Measurements from ENCODE around the gene ZBTB5.

Gene ZBTB5

DNA sequence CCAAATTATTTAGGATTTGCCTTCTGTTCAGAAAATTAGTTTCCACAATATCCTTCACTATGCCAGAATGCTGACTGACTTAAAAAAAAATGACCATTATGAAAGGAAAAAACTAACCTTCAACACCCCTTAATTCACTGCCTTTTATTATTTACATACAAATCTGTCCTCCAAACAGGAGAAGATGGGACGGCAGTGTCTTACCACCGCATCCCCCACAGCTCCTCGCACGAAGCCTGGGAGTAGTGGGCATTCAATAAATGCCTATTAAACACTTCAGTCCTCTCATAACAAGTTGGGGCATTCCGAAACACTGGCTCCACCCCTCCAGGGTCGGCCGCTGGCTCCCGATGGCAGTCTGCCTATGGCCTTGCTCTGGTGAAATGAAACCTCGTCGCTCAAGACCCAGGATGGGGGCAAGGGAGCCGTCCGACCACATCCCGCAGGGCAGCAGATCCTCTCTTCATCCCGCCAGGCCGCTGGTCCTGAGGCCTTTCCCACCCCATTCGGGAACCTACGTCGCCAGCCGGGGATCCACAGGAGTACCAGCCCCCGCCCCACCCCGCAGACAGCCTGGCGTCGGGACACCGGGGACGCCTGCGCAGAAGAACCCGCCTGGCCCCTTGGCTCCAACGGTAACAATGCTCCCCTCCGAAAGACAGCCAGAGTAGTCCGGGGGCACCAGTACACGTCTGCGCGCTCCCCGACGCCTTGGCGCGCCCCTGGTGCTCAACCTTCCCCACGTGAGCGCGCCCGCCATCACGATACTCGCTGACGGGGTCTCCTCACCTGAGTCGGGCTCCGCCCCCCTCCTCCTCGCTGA is 613 bp downstream of the ZBTB5 start:
- Histone ChIP-seq H3K4me3 (ENCODE audit: low read depth in 1 of 2, low read length in 2 of 2) (peak overlapping the region; percentile 88 to 96), H3K27ac (ENCODE audit: low read length) (peak overlapping the region; percentile 97), H3K4me1 (ENCODE audit: control insufficient read depth in 1 of 2, insufficient read depth in 2 of 2, low read length in 2 of 2) (peaks cover 16 to 17% of the 10 kb centered on the region in 2 donors), H3K36me3 (ENCODE audit: control insufficient read depth in 1 of 2, insufficient read depth in 2 of 2, low read length in 2 of 2) (peaks cover 0 to 9% of the 10 kb centered on the region in 2 donors), H3K9me3 (ENCODE audit: control insufficient read depth in 1 of 2, low read length in 2 of 2) (no peaks in the 10 kb centered on the region), H3K27me3 (ENCODE audit: low read depth, low read length) (no peaks in the 10 kb centered on the region)

GRCh38 chr9:37464006-37464405 is 1.2 kb downstream of the ZBTB5 start:
- Histone ChIP-seq H3K9me3 (ENCODE audit: control insufficient read depth in 1 of 2, low read length in 2 of 2) (no peaks in the 10 kb centered on the region), H3K4me3 (ENCODE audit: low read depth in 1 of 2, low read length in 2 of 2) (peak overlapping the region; percentile 88 to 96), H3K27me3 (ENCODE audit: low read depth, low read length) (no peaks in the 10 kb centered on the region), H3K36me3 (ENCODE audit: control insufficient read depth in 1 of 2, insufficient read depth in 2 of 2, low read length in 2 of 2) (peaks cover 0 to 9% of the 10 kb centered on the region in 2 donors), H3K27ac (ENCODE audit: low read length) (peak overlapping the region; percentile 97), H3K4me1 (ENCODE audit: control insufficient read depth in 1 of 2, insufficient read depth in 2 of 2, low read length in 2 of 2) (peaks cover 16 to 17% of the 10 kb centered on the region in 2 donors)

DNA sequence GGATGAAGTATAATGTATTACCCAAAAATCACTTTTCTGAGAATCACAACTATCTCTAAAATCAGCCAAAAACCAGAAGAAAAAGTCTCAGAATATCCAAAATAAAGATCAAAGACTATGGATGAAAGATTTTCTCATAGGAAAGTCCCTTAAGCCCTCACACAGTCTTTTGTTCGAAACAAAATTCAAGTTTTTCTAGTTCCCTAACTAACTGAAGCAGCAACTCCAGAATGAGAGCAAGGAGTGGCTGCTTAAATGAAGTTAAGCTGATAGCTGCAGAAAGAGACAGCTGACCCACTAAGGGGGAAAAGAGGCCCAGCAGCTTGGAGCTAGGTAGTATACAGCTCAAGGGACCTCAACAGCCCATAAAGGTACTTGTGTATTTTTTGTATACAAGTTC is 8.4 kb downstream of the ZBTB5 start:
- H3K27ac ChIP-seq (ENCODE audit: low read length): no peak overlapping the region
- no peaks in the 10 kb centered on the region for H3K27me3 ChIP-seq (ENCODE audit: low read depth, low read length)
- H3K36me3 ChIP-seq (ENCODE audit: control insufficient read depth in 1 of 2, insufficient read depth in 2 of 2, low read length in 2 of 2): no peaks in the 10 kb centered on the region
- no peak overlapping the region for H3K4me3 ChIP-seq (ENCODE audit: low read depth in 1 of 2, low read length in 2 of 2)
- peaks cover 0 to 2% of the 10 kb centered on the region in 2 donors for H3K9me3 ChIP-seq (ENCODE audit: control insufficient read depth in 1 of 2, low read length in 2 of 2)
- H3K4me1 ChIP-seq (ENCODE audit: control insufficient read depth in 1 of 2, insufficient read depth in 2 of 2, low read length in 2 of 2): peaks cover 0 to 11% of the 10 kb centered on the region in 2 donors

GRCh38 chr9:37455884-37456647 is 9.2 kb downstream of the ZBTB5 start:
- Histone ChIP-seq H3K9me3 (ENCODE audit: control insufficient read depth in 1 of 2, low read length in 2 of 2) (peaks cover 0 to 2% of the 10 kb centered on the region in 2 donors), H3K27me3 (ENCODE audit: low read depth, low read length) (no peaks in the 10 kb centered on the region), H3K36me3 (ENCODE audit: control insufficient read depth in 1 of 2, insufficient read depth in 2 of 2, low read length in 2 of 2) (no peaks in the 10 kb centered on the region), H3K4me1 (ENCODE audit: control insufficient read depth in 1 of 2, insufficient read depth in 2 of 2, low read length in 2 of 2) (peaks cover 0 to 15% of the 10 kb centered on the region in 2 donors), H3K4me3 (ENCODE audit: low read depth in 1 of 2, low read length in 2 of 2) (no peak overlapping the region), H3K27ac (ENCODE audit: low read length) (no peak overlapping the region)

- Histone ChIP-seq H3K4me3 (ENCODE audit: low read depth in 1 of 2, low read length in 2 of 2) (no peak overlapping the region), H3K4me1 (ENCODE audit: control insufficient read depth in 1 of 2, insufficient read depth in 2 of 2, low read length in 2 of 2) (peaks cover 0 to 15% of the 10 kb centered on the region in 2 donors), H3K36me3 (ENCODE audit: control insufficient read depth in 1 of 2, insufficient read depth in 2 of 2, low read length in 2 of 2) (no peaks in the 10 kb centered on the region), H3K27me3 (ENCODE audit: low read depth, low read length) (no peaks in the 10 kb centered on the region), H3K9me3 (ENCODE audit: control insufficient read depth in 1 of 2, low read length in 2 of 2) (peaks cover 0 to 2% of the 10 kb centered on the region in 2 donors), H3K27ac (ENCODE audit: low read length) (no peak overlapping the region)
Measured at GRCh38 chr9:37454238-37454637, 11.0 kb downstream of the ZBTB5 start.

- Histone ChIP-seq H3K27me3 (ENCODE audit: low read depth, low read length) (no peaks in the 10 kb centered on the region), H3K36me3 (ENCODE audit: control insufficient read depth in 1 of 2, insufficient read depth in 2 of 2, low read length in 2 of 2) (no peaks in the 10 kb centered on the region), H3K9me3 (ENCODE audit: control insufficient read depth in 1 of 2, low read length in 2 of 2) (peaks cover 0 to 2% of the 10 kb centered on the region in 2 donors), H3K4me1 (ENCODE audit: control insufficient read depth in 1 of 2, insufficient read depth in 2 of 2, low read length in 2 of 2) (peaks cover 0 to 15% of the 10 kb centered on the region in 2 donors), H3K4me3 (ENCODE audit: low read depth in 1 of 2, low read length in 2 of 2) (no peak overlapping the region), H3K27ac (ENCODE audit: low read length) (no peak overlapping the region)
Measured at GRCh38 chr9:37453827-37454226, 11.4 kb downstream of the ZBTB5 start.

DNA sequence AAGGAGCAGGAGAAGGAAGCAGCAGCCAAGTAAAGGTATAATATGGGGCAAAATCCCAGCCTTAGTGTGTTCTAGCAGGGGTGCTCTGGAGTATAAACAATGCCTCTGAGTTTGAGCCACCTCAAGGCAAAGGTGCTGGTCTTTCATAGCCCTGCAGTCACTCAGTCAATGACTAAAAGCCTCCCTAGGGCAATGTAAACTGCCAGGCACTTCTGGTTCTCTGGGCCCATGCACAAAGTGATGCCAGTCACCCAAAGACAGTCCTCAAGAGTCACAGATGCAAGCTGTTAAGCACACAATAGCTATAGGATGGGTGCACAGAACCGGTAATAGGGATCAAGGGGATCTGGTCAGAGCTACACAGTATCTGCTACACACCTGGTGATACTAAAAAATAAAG is 12.6 kb downstream of the ZBTB5 start:
- H3K27me3 ChIP-seq (ENCODE audit: low read depth, low read length): no peaks in the 10 kb centered on the region
- H3K27ac ChIP-seq (ENCODE audit: low read length): no peak overlapping the region
- no peak overlapping the region for H3K4me3 ChIP-seq (ENCODE audit: low read depth in 1 of 2, low read length in 2 of 2)
- H3K36me3 ChIP-seq (ENCODE audit: control insufficient read depth in 1 of 2, insufficient read depth in 2 of 2, low read length in 2 of 2): peaks cover 0 to 4% of the 10 kb centered on the region in 2 donors
- H3K4me1 ChIP-seq (ENCODE audit: control insufficient read depth in 1 of 2, insufficient read depth in 2 of 2, low read length in 2 of 2): peaks cover 0 to 15% of the 10 kb centered on the region in 2 donors
- H3K9me3 ChIP-seq (ENCODE audit: control insufficient read depth in 1 of 2, low read length in 2 of 2): peaks cover 0 to 2% of the 10 kb centered on the region in 2 donors

- H3K9me3 ChIP-seq (ENCODE audit: control insufficient read depth in 1 of 2, low read length in 2 of 2): peaks cover 0 to 2% of the 10 kb centered on the region in 2 donors
- H3K4me3 ChIP-seq (ENCODE audit: low read depth in 1 of 2, low read length in 2 of 2): no peak overlapping the region
- no peak overlapping the region for H3K27ac ChIP-seq (ENCODE audit: low read length)
- peaks cover 0 to 4% of the 10 kb centered on the region in 2 donors for H3K36me3 ChIP-seq (ENCODE audit: control insufficient read depth in 1 of 2, insufficient read depth in 2 of 2, low read length in 2 of 2)
- peaks cover 0 to 15% of the 10 kb centered on the region in 2 donors for H3K4me1 ChIP-seq (ENCODE audit: control insufficient read depth in 1 of 2, insufficient read depth in 2 of 2, low read length in 2 of 2)
- H3K27me3 ChIP-seq (ENCODE audit: low read depth, low read length): no peaks in the 10 kb centered on the region
Measured at GRCh38 chr9:37451628-37452027, 13.6 kb downstream of the ZBTB5 start.

DNA sequence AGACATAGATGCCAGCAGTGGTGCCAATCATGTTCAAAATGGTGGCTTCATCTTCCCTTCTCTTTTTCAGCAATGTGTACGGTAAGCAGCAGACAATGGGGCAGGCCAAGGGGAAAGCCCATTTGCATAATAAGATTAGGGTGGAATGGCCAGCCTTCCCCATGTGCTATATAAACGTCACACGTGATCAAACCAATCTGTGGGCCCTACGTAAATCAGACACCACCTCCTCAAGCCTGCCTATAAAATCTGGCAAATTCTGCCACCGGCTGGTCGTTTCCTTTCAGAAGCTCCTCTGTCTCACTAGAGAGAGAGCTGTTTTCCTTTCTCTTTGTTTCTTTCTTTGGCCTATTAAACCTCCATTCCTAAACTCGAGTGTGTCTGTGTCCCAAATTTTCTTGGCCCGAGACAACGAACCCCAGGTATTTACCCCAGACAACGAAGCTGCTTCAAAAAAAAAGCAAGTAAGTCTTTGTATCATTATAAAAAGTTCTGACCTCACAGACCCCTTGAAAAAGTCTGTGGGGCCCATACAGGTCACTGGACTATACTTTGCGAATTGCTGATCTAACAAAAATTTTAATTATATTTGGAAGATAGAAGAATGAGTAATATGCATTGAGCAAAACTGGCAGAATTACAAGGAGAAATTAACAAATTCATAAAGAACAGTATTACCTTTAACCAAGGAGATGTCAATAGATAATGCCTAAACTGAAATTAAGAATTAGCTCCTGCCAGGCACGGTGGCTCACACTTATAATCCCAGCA is 15.2 kb downstream of the ZBTB5 start:
- Histone ChIP-seq H3K27ac (ENCODE audit: low read length) (no peak overlapping the region), H3K4me3 (ENCODE audit: low read depth in 1 of 2, low read length in 2 of 2) (no peak overlapping the region), H3K4me1 (ENCODE audit: control insufficient read depth in 1 of 2, insufficient read depth in 2 of 2, low read length in 2 of 2) (peaks cover 0 to 15% of the 10 kb centered on the region in 2 donors), H3K36me3 (ENCODE audit: control insufficient read depth in 1 of 2, insufficient read depth in 2 of 2, low read length in 2 of 2) (peaks cover 0 to 4% of the 10 kb centered on the region in 2 donors), H3K9me3 (ENCODE audit: control insufficient read depth in 1 of 2, low read length in 2 of 2) (peaks cover 0 to 2% of the 10 kb centered on the region in 2 donors), H3K27me3 (ENCODE audit: low read depth, low read length) (no peaks in the 10 kb centered on the region)

- Histone ChIP-seq H3K36me3 (ENCODE audit: control insufficient read depth in 1 of 2, insufficient read depth in 2 of 2, low read length in 2 of 2) (peaks cover 5 to 10% of the 10 kb centered on the region in 2 donors), H3K4me3 (ENCODE audit: low read depth in 1 of 2, low read length in 2 of 2) (no peak overlapping the region), H3K27ac (ENCODE audit: low read length) (no peak overlapping the region), H3K27me3 (ENCODE audit: low read depth, low read length) (no peaks in the 10 kb centered on the region), H3K4me1 (ENCODE audit: control insufficient read depth in 1 of 2, insufficient read depth in 2 of 2, low read length in 2 of 2) (peaks cover 0 to 7% of the 10 kb centered on the region in 2 donors), H3K9me3 (ENCODE audit: control insufficient read depth in 1 of 2, low read length in 2 of 2) (no peaks in the 10 kb centered on the region)
Measured at GRCh38 chr9:37447111-37447510, 18.1 kb downstream of the ZBTB5 start.

DNA sequence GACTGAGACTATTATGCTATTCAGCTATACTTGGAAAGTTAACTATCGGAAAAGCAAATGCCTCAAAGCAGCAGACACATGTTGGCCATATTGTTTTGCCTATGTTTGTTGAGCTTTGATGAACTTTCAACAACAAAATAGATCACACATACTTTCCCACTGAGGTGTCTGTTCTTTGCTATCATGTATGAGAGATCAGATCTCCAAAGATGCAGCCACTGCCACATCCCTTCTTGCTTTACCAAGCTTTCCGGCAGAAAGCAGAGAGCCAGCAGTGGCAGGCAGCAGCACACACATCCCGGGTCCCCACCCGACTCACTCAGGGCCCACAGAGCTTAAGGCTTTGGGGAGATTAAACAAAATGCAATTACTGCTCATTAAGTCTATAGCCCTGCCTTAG is 18.8 kb downstream of the ZBTB5 start:
- Histone ChIP-seq H3K36me3 (ENCODE audit: control insufficient read depth in 1 of 2, insufficient read depth in 2 of 2, low read length in 2 of 2) (peaks cover 12 to 17% of the 10 kb centered on the region in 2 donors), H3K4me3 (ENCODE audit: low read depth in 1 of 2, low read length in 2 of 2) (no peak overlapping the region), H3K27me3 (ENCODE audit: low read depth, low read length) (no peaks in the 10 kb centered on the region), H3K4me1 (ENCODE audit: control insufficient read depth in 1 of 2, insufficient read depth in 2 of 2, low read length in 2 of 2) (no peaks in the 10 kb centered on the region), H3K27ac (ENCODE audit: low read length) (no peak overlapping the region), H3K9me3 (ENCODE audit: control insufficient read depth in 1 of 2, low read length in 2 of 2) (no peaks in the 10 kb centered on the region)

Measured in muscle layer of duodenum (tissue), 2 donors.